Adrenal gland (tissue), 12 donors: ENCODE results near the gene REPS2. TPM values are rescaled to one million over a fixed set of nuclear protein-coding genes. Genes with fewer than 3 reads are reported as not detected.

Experiments used
- DNase-seq, 7 donors: peaks; one replicate each; pipeline ENCODE4 v3.0.0-alpha.2; 2019 to 2020
- H3K27ac ChIP-seq, 5 donors: fragments of 200-600 bp; sonication (generic) in 4 of 5; 1 replicate in 3 of 5; 2 replicates in 2 of 5; pipeline versions ENCODE4 v1.5.1 to v1.8.0; 2016 to 2020; ENCODE audit warnings: mild to moderate bottlenecking in 1 of 5
- H3K27me3 ChIP-seq: fragments of 200-600 bp; 2 replicates; pipeline ENCODE4 v1.8.0; 2021
- H3K36me3 ChIP-seq, 2 donors: fragments of 200-600 bp; replicated peaks in 1 of 2; 1 replicate in 1 of 2; 2 replicates in 1 of 2; pipeline versions ENCODE4 v1.5.1 to v1.8.0; 2018 to 2022
- H3K4me1 ChIP-seq, 2 donors: fragments of 200-600 bp; replicated peaks in 1 of 2; 1 replicate in 1 of 2; 2 replicates in 1 of 2; pipeline versions ENCODE4 v1.5.1 to v1.8.0; 2018 to 2021
- H3K4me3 ChIP-seq, 4 donors: fragments of 200-600 bp; sonication (generic) in 3 of 4; one replicate each; pipeline ENCODE4 v1.5.1; 2016 to 2018
- H3K9me3 ChIP-seq, 3 donors: fragments of 200-600 bp; sonication (generic) in 1 of 3; replicated peaks in 1 of 3; 1 replicate in 2 of 3; 2 replicates in 1 of 3; pipeline versions ENCODE4 v1.5.1 to v1.8.0; 2016 to 2021
- CTCF ChIP-seq, 6 experiments: fragments of 450-650 bp in 4 of 6; fragments of 200-600 bp in 2 of 6; sonication (generic) in 1 of 6; IDR thresholded peaks; 1 replicate in 5 of 6; 2 replicates in 1 of 6; pipeline versions ENCODE4 v1.5.1 to v1.8.0; 2016 to 2021; ENCODE audit warnings: antibody characterized with exemption in 6 of 6, mild to moderate bottlenecking in 2 of 6, moderate library complexity in 1 of 6
- POLR2A ChIP-seq, 2 donors: fragments of 450-650 bp; IDR thresholded peaks; one replicate each; pipeline ENCODE4 v1.6.1; 2017; ENCODE audit warnings: antibody characterized with exemption in 2 of 2, mild to moderate bottlenecking in 2 of 2, moderate library complexity in 1 of 2
- WGBS, 4 donors: extraction: QIAGEN DNeasy Blood & Tissue Kit in 2 of 4; methylation state at CpG; one replicate each; pipeline versions ENCODE4 v1.1.5 to v1.1.7; 2013 to 2017; 5-methylcytosine and 5-hydroxymethylcytosine counted together
- intact Hi-C, 2 donors: fragments of 100-400 bp; cut with DNase I; formaldehyde crosslinking; loops; one replicate each; pipeline versions ENCODE4 v1.14.1 to v1.15.0; 2022 to 2023
- polyA plus RNA-seq, 3 donors: library from polyadenylated mRNA; stranded (reverse); fragments of 200-250 nt in 2 of 3; fragments of 350-450 nt in 1 of 3; fragmentation: Illumina TruSeq in 1 of 3; extraction: RNeasy Lipid Tissue Mini Kit (QIAGEN cat#74804) in 1 of 3; gene quantifications; one replicate each; pipeline ENCODE4 v1.2.3, GENCODE V29; 2013 to 2014
- total RNA-seq, 9 donors: library from RNA; depleted of rRNA in 4 of 9; stranded (reverse); fragments of >200 nt in 4 of 9; fragments of 120-200 nt in 1 of 9; fragmentation: NEBNext Ultra II Directional in 1 of 9; extraction: Animal tissue kit (Norgen Biotek cat#: 25700) in 1 of 9; gene quantifications; one replicate each; pipeline versions ENCODE4 v1.1.0 to v1.2.4, GENCODE V29; 2013 to 2023
- donor health status: healthy with polysubstance abuse.
- donor health status: Bipolar disorder and iron deficiency.
- donor health status: DM: yes; HTN: yes; CAD: no.
- donor health status: DM: no; HTN: no; CAD: no.
- donor health status: DM: no; HTN: no; CAD: no.
- donor health status: DM: yes; HTN: yes; CAD: no.

Gene REPS2
- total and polyA plus RNA-seq, 12 donors, result 13.9 to 87.0 (median 41.3) TPM

GRCh38 chrX:17007134-17007768, 60.8 kb downstream of the REPS2 start:
- H3K36me3 ChIP-seq, result no peaks in the 10 kb centered on the region
- TF ChIP-seq POLR2A (IDR thresholded peaks at IDR 0.05) (no peak), CTCF (IDR thresholded peaks at IDR 0.05) (no peak)
- DNase-seq, result peak in 2 of 7 donors; percentile 8 to 28
- no peak overlapping the region for H3K27ac ChIP-seq
- no peaks in the 10 kb centered on the region for H3K9me3 ChIP-seq
- WGBS, 4 donors, result 65 to 90% (median 70%) methylated on average over 7 to 8 of the region's 8 CpGs
- H3K4me3 ChIP-seq, result no peak overlapping the region
- intact Hi-C loops, result no loop called here
- H3K27me3 ChIP-seq, result no peaks in the 10 kb centered on the region
- no peaks in the 10 kb centered on the region for H3K4me1 ChIP-seq

- Histone ChIP-seq H3K4me3 (no peak overlapping the region), H3K27me3 (no peaks in the 10 kb centered on the region), H3K36me3 (no peaks in the 10 kb centered on the region), H3K27ac (no peak overlapping the region), H3K4me1 (no peaks in the 10 kb centered on the region), H3K9me3 (no peaks in the 10 kb centered on the region)
- WGBS, 4 donors, result 82 to 90% (median 83%) methylated on average over 3 of the region's 3 CpGs
- no peak for DNase-seq
- intact Hi-C loops, result no loop called here
- no peak for TF ChIP-seq POLR2A (IDR thresholded peaks at IDR 0.05)
- no peak for TF ChIP-seq CTCF (IDR thresholded peaks at IDR 0.05)
Measured at GRCh38 chrX:17009856-17010625, 63.6 kb downstream of the REPS2 start.

GRCh38 chrX:17012465-17012864, 66.0 kb downstream of the REPS2 start:
- TF ChIP-seq POLR2A (IDR thresholded peaks at IDR 0.05), result no peak
- TF ChIP-seq CTCF (IDR thresholded peaks at IDR 0.05), result no peak
- Histone ChIP-seq H3K36me3 (no peaks in the 10 kb centered on the region), H3K9me3 (no peaks in the 10 kb centered on the region), H3K4me3 (no peak overlapping the region), H3K27ac (no peak overlapping the region), H3K4me1 (no peaks in the 10 kb centered on the region), H3K27me3 (no peaks in the 10 kb centered on the region)
- intact Hi-C loops, result no loop called here
- WGBS, 4 donors, result 50 to 67% (median 63%) methylated on average over 2 of the region's 2 CpGs
- DNase-seq, result peak in 1 of 7 donors; percentile 14

GRCh38 chrX:17014216-17014615, 67.8 kb downstream of the REPS2 start:
- H3K36me3 ChIP-seq, result no peaks in the 10 kb centered on the region
- TF ChIP-seq CTCF (IDR thresholded peaks at IDR 0.05), result no peak
- TF ChIP-seq POLR2A (IDR thresholded peaks at IDR 0.05), result no peak
- 60 to 100% (median 80%) methylated on average over 3 of the region's 3 CpGs for WGBS, 4 donors
- no peaks in the 10 kb centered on the region for H3K9me3 ChIP-seq
- H3K27me3 ChIP-seq, result no peaks in the 10 kb centered on the region
- H3K4me1 ChIP-seq, result no peaks in the 10 kb centered on the region
- H3K4me3 ChIP-seq, result no peak overlapping the region
- intact Hi-C loops, result no loop called here
- H3K27ac ChIP-seq, result peak overlapping the region in 2 of 5 donors; percentile 6 to 31
- no peak for DNase-seq
